SK-N-SH treated with all-trans-retinoic acid at 6 μM for 48 hours (cell line): Measurements from ENCODE around the gene LTF.

Experiments used
- ISL1 ChIP-seq: fragments of 250-450 bp; sonication (Bioruptor Pico); IDR thresholded peaks from 2 replicates; pipeline ENCODE4 v2.1.2; 2022; ENCODE audit warnings: mild to moderate bottlenecking, moderate library complexity
- PATZ1 ChIP-seq: fragments of 250-450 bp; sonication (Bioruptor Pico); IDR thresholded peaks from 2 replicates; pipeline ENCODE4 v1.8.0; 2020; ENCODE audit warnings: mild to moderate bottlenecking, moderate library complexity, borderline replicate concordance
- RARB ChIP-seq: fragments of 250-450 bp; sonication (Bioruptor Pico); IDR thresholded peaks from 2 replicates; pipeline ENCODE4 v1.8.0; 2021; ENCODE audit warnings: mild to moderate bottlenecking, moderate library complexity

- no peak for TF ChIP-seq RARB (CRISPR knock-in tag)
- TF ChIP-seq PATZ1 (CRISPR knock-in tag) = no peak
- no peak for TF ChIP-seq ISL1 (CRISPR knock-in tag)
Observed at GRCh38 chr3:46417841-46418611, 46.7 kb downstream of the LTF start.
